ENCODE measurements around the gene RAX2.

RAX2 gene

GRCh38 chr19:3782330-3782729, 10.3 kb upstream of the RAX2 start:
- H3K27me3 ChIP-seq (ENCODE audit: insufficient read depth, low read length, poor library complexity, severe bottlenecking) = peaks cover 4% of the 10 kb centered on the region
- no peak overlapping the region for H2AFZ ChIP-seq (ENCODE audit: low read length)
- H3K79me2 ChIP-seq (ENCODE audit: insufficient read depth, low read length) = peaks cover 15% of the 10 kb centered on the region
- no peaks in the 10 kb centered on the region for H4K20me1 ChIP-seq (ENCODE audit: insufficient read depth, low read length, poor library complexity, severe bottlenecking)
- H3K4me1 ChIP-seq (ENCODE audit: insufficient read depth, low read length, poor library complexity, severe bottlenecking) = peaks cover 9% of the 10 kb centered on the region
- no peak overlapping the region for H3K4me3 ChIP-seq (ENCODE audit: low read length, poor library complexity, severe bottlenecking)
- H3K9ac ChIP-seq (ENCODE audit: low read depth, low read length, poor library complexity, severe bottlenecking) = no peak overlapping the region
- H3K9me3 ChIP-seq (ENCODE audit: insufficient read depth, low read depth, low read length) = no peaks in the 10 kb centered on the region; the same call in 1 of the 2 replicates
- no peaks in the 10 kb centered on the region for H3K9me2 ChIP-seq (replicated peaks; ENCODE audit: low read depth, low read length)
- no peaks in the 10 kb centered on the region for H3F3A ChIP-seq (ENCODE audit: low read depth)
- peaks cover 5% of the 10 kb centered on the region; the same call in 1 of the 2 replicates for H3K36me3 ChIP-seq (ENCODE audit: insufficient read depth, low read length)
- TF ChIP-seq EZH2phosphoT487 (IDR thresholded peaks at IDR 0.05; ENCODE audit: borderline replicate concordance) (no peak), CTCF (conservative IDR thresholded peaks at IDR 0.05; ENCODE audit: low read length) (no peak)
- H3K4me2 ChIP-seq (ENCODE audit: low read depth, low read length, poor library complexity, severe bottlenecking) = no peak overlapping the region

DNA sequence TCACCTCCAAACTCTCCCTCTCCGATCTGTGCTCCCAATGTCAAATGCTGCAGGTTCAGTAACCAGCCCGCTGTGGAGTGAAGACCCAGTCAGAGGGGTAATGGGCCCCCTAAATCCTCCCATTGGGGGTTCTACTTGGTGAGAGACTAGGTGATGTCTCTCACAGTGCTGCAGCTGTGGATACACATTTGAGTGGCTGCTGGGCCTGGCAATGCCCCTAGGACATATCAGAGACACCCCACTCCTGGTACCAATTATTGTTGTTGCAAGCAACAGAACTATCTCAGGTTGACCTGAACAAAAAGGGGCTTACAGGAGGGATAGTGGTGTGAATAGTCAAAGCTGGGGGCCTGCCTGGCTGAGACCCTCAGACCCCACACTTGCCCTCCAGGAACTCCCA, 9.6 kb upstream of the RAX2 start:
- Histone ChIP-seq H3F3A (ENCODE audit: low read depth) (no peaks in the 10 kb centered on the region), H3K4me2 (ENCODE audit: low read depth, low read length, poor library complexity, severe bottlenecking) (no peak overlapping the region), H3K79me2 (ENCODE audit: insufficient read depth, low read length) (peaks cover 15% of the 10 kb centered on the region), H4K20me1 (ENCODE audit: insufficient read depth, low read length, poor library complexity, severe bottlenecking) (no peaks in the 10 kb centered on the region), H3K27me3 (ENCODE audit: insufficient read depth, low read length, poor library complexity, severe bottlenecking) (peaks cover 4% of the 10 kb centered on the region), H3K9me2 (replicated peaks; ENCODE audit: low read depth, low read length) (no peaks in the 10 kb centered on the region), H3K4me3 (ENCODE audit: low read length, poor library complexity, severe bottlenecking) (no peak overlapping the region), H3K36me3 (ENCODE audit: insufficient read depth, low read length) (peaks cover 5% of the 10 kb centered on the region; the same call in 1 of the 2 replicates), H3K4me1 (ENCODE audit: insufficient read depth, low read length, poor library complexity, severe bottlenecking) (peaks cover 8% of the 10 kb centered on the region), H2AFZ (ENCODE audit: low read length) (no peak overlapping the region), H3K9me3 (ENCODE audit: insufficient read depth, low read depth, low read length) (no peaks in the 10 kb centered on the region; the same call in 1 of the 2 replicates), H3K9ac (ENCODE audit: low read depth, low read length, poor library complexity, severe bottlenecking) (no peak overlapping the region)
- no peak for TF ChIP-seq CTCF (conservative IDR thresholded peaks at IDR 0.05; ENCODE audit: low read length)
- no peak for TF ChIP-seq EZH2phosphoT487 (IDR thresholded peaks at IDR 0.05; ENCODE audit: borderline replicate concordance)

- TF ChIP-seq EZH2phosphoT487 (IDR thresholded peaks at IDR 0.05; ENCODE audit: borderline replicate concordance) (no peak), CTCF (conservative IDR thresholded peaks at IDR 0.05; ENCODE audit: low read length) (no peak)
- Histone ChIP-seq H4K20me1 (ENCODE audit: insufficient read depth, low read length, poor library complexity, severe bottlenecking) (no peaks in the 10 kb centered on the region), H3K79me2 (ENCODE audit: insufficient read depth, low read length) (peaks cover 12% of the 10 kb centered on the region), H3K36me3 (ENCODE audit: insufficient read depth, low read length) (peaks cover 5% of the 10 kb centered on the region; the same call in 1 of the 2 replicates), H3F3A (ENCODE audit: low read depth) (no peaks in the 10 kb centered on the region), H3K9me2 (replicated peaks; ENCODE audit: low read depth, low read length) (no peaks in the 10 kb centered on the region), H3K27me3 (ENCODE audit: insufficient read depth, low read length, poor library complexity, severe bottlenecking) (peaks cover 2% of the 10 kb centered on the region), H3K4me1 (ENCODE audit: insufficient read depth, low read length, poor library complexity, severe bottlenecking) (peaks cover 6% of the 10 kb centered on the region), H2AFZ (ENCODE audit: low read length) (no peak overlapping the region), H3K4me3 (ENCODE audit: low read length, poor library complexity, severe bottlenecking) (no peak overlapping the region), H3K9ac (ENCODE audit: low read depth, low read length, poor library complexity, severe bottlenecking) (no peak overlapping the region), H3K4me2 (ENCODE audit: low read depth, low read length, poor library complexity, severe bottlenecking) (no peak overlapping the region), H3K9me3 (ENCODE audit: insufficient read depth, low read depth, low read length) (no peaks in the 10 kb centered on the region; the same call in 1 of the 2 replicates)
Measured at GRCh38 chr19:3780786-3781304, 8.8 kb upstream of the RAX2 start.

Data from Loucy (cell line).